HG03097 (cell line): ENCODE results near the gene EXOC6.

Experiments
- ATAC-seq: cut with Tn5 transposase; IDR thresholded peaks from one replicate; pipeline ENCODE4 v1.9.1; 2021; ENCODE audit not compliant: unreplicated experiment, low FRiP score

EXOC6 gene

DNA sequence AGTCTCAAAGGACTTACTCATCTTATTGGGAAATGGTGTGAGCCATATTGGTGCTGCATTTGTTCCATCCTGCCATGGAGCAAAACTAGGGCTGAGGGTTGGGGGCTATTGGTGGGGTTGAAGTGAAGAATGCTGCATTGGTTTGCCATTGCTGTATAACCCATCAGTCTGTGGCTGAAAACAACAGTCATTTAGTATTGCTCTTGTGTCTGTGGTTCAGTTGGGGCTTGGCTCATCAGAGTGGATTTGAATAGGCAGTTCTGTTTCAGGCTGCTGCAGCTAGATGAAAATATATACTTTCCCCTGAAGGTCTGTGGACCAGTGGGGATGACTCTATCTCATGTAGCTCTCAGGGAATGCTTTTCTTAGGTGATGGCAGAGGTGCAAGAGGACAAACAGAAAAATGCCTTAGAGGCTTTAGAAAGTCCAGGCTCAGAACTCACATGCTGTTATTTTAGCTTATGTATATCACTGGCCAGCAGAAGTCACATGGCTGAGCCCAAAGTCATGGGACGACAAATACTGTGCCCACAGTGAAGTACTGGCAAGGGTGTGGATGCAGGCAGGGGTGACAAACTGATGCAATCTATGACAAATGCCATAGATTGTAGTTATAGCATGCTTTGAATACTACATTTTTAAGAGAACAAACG lies 15.2 kb upstream of the EXOC6 start:
- no peak for ATAC-seq

DNA sequence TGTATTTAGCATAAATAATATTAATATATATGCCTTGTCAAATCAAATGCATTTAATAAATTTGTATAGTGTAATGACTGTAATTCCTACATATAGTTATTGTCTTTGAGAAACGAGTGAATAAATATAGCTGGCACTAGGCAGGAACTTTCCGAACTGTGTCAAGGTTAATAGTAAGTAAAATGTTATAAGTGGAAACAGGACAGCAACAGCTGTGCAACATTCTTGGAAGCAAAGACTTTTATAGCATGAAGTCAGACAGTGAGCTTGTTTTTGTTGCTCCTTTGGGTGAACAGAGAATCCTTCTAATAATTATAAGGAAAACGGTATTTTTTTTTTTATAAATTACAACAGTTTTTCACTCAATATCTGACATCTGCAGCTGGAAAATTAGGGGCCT lies 14.0 kb upstream of the EXOC6 start:
- ATAC-seq, result no peak

DNA sequence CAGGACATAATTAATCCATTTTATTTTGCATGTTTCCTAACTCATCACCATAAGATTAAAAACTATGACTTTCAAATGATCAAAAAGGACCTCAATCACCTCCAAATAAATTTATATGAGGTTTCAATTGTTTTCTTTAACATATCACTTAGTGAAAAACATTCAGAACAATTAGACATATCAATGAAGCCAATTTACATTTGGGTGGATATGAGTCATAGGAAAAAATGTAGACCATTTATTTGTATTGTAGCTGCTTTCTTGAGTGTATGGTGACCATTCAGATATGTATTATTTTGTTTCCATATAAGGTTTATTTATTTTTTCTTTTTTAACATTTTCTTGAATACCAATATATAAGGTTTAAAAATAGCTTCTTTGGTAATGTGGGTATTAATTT lies 13.3 kb upstream of the EXOC6 start:
- no peak for ATAC-seq

DNA sequence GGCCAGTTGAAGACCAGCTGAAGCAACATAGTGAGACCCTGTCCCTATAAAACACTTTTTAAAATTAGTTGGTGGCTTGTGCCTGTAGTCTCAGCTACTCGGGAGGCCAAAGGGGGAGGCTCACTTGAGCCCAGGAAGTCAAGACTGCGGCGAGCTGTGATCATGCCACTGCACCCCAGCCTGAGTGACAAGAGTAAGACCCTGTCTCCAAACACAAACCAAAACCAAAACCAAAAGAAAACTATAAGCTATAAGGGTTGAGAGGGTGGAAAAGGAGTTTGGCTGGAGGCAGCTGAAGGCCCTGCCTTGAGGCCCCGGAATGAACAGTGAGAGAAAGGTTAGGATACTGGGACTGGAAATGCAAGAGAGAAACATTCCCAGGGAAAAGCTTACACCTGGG lies 10.9 kb upstream of the EXOC6 start:
- ATAC-seq, result no peak

DNA sequence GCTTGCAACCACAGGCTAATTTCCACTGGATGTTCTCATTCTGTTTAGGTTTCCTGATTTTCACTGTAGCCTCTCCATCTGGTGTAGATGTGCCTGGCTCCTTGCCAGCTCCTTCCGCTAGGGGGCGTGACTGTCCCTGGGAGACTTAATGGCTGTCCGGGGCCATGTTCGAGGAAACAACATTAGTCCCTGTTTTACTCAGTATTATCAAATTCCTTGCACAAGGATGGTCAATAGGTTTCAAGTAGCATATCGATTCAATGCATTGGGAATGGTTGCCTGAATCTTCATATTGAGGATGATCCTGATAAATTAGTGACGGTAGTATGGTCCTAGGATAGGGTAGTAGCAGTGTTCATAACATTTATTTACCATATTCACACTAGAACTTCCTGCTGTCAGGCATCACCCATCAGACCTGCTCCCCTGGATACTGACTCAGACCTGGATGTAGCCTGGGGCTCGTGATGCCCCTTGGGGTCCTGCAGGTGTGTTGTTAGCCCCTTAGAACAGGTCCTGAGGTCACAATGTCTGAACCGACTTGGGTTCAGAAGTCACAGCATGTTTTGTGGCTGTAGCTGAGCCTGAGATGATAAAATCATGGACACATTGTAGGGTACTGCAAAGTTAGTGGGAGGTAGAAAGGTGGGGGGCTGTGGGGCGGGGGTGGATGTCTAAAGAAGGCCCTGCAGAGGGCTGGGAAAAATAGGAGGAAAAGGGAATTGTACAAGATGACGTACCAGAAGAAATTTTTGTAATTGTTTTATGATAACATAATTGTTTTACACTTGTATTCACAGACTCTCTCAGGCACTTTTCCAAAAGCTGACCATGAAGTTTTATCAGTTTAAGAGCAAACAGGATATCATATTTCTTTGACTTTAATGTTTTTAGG lies 8.9 kb upstream of the EXOC6 start:
- ATAC-seq, result no peak

DNA sequence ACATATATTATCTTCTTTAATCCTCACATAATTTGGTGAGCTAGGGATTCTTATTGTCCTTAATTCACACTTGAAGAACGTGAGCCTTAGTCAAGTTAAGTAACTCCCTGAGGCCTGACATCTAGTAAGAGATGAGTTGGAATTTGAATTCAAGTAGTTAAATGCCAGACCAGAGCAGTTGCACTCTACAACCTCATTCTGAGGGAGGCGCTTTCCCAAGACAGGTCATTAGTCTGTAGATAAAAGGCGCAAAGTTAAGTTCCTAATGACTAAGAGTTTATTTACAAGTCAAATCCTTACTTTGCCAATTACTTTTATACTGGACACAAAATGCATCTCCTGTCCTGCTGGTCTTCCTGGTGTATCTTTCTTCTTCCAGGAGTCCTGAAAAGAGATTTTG lies 3.6 kb upstream of the EXOC6 start:
- no peak for ATAC-seq

DNA sequence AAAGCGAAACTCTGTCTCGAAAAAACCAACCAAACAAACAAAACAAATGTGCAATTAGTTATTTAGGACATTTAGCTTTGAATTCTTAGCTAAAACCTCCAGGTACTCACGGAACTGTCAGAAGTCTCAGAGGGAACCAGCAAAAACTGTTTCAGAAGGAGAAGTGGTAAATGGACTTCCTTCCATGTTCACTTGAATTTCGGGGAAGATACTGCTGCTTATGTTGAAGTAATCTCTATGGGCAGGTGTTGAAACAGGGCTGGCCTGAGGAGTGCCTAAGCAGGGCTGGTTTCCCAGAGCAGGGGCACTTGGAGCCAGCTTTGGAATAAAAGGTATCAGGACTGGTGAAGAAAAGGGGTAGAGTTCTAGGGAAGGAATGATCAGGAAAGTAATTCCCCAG lies 2.4 kb upstream of the EXOC6 start:
- no peak for ATAC-seq

DNA sequence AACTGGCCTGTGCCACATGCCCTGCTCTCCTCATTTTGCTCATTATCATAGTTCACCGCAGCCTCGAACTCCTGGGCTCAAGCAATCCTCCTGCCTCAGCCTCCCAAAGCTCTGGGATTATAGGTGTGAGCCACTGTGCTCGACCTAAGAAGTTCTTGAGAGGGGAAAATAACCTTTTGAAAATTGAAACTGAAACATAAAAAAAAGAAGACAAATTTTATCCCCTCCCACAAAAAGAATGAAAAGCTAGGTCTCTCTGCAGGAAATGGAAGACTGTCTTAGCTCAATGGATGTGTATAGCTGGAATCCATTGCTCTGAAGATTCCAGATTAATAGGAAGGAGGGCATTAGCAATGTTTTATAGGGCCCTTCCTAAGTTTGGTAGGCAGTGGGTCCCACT lies 2.0 kb upstream of the EXOC6 start:
- no peak for ATAC-seq

DNA sequence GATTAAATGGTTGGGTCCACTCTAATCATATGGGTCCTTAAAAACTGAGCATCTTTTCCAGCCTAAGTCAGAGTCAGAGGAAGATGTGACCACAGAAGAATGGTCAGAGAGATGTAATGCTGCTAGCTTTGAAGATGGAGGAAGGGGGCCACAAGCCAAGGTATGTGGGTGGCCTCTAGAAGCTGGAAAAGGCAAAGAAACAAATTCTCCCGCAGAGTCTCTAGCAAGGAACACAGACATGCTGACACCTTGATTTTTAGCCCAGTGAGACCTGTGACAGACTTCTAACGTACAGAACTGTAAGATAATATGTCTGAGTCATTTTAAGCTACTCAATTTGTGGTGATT lies 1.5 kb upstream of the EXOC6 start:
- no peak for ATAC-seq

DNA sequence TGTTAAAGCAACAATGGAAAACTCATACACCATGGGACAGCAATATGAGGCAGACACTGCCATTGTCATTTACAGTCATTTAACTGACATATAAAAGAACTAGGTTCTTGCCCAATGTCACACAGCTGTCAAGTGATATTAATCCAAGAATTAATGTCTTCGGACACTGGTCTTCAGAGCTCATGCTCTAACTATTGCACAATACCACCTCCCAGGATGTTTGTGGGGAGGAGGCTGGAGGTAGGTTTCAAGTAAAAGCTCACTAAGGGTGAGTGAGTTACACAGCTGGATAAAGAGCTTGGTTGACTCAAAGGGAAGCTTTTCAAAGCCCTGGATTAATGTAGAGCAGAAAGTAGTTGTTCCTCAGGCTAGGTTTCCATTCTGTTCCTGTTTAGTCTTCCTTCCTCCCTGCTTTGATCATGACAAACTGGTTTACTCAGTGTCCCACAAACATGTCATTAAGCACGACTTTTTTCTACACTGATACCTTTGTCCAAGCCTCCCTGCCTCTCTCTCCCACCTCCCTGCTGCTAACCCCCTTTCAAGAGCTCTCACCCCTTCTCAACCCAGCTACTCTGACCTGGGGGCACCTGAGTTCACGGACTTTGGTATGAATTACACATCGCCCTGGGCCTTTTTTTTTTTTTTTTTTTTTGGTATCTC lies 987 bp upstream of the EXOC6 start:
- ATAC-seq, result no peak

DNA sequence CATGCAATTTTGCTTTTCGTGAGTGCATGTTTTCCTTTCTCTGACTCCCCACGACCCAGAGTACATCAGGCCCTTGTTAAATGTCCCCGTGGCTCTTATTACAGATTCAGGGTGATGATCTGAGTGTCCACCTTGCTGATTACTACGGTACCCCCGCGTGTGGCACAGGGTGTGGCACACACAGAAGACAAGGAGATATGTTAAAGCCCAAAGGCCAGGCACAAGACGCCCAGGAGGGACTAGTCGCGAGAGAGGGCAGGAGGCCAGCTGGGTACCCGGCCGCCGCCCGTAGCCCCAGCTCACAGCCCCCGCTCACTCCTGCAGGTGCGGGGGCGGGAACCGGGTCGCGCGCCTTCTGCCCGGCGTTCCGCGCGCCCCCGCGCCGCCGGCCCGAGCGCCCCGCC lies 281 bp upstream of the EXOC6 start:
- ATAC-seq, result no peak

DNA sequence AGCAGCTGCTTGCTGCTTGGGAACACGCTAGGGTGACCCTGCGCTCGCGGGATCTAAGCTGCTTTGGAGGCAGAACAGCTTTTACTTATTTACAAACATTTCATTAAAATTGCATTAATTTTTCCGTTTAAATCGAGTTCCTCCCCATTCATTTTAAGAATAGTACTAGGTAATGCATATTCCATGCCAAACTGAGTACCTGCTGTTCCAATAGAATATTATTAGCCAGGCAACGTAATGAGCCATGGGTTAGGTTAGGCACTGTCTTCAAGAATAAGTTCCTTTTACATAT lies 860 bp downstream of the EXOC6 start:
- peak; percentile 19 for ATAC-seq

DNA sequence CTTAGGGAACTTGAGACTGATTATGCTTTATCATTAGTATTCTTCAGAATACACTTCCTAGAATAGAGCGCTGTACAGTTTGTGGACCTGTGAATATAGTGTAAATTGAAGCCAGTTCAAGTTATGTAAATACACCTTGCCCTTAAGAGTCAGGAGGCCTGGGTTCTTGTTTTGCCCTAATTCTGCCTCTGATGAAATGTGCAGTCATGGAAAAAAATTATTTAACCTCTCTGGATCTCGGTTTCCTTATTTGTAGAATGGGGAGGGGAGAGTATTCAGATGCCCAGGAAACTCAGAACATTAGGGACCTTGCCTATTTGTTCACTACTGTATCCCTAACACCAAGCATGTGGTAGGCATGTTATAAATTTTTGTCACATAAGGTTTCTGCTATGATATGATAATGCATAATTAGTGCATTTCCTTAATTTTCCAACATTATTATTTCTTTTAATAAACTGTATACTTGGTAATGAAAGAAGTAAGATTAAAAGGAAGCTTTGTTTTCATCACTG lies 1.3 kb downstream of the EXOC6 start:
- no peak for ATAC-seq

DNA sequence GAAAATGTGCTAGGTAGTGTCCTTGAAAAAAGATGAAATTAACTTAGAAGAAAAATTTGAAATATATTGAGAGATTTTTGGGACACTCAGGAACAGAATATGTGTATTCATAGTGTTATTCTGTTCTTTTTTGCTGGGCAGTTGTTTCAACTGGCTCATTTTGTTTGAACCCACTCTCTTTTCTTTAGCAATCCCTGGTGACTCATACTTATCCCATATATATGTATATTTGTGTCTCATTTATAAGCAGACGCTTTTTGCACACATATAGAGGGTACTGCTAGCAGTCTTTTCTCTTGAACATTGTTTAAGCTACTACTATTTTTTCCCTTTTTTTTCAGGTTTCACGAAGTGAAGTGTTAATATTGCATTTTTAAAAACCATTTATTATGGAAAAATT lies 1.9 kb downstream of the EXOC6 start:
- no peak for ATAC-seq

DNA sequence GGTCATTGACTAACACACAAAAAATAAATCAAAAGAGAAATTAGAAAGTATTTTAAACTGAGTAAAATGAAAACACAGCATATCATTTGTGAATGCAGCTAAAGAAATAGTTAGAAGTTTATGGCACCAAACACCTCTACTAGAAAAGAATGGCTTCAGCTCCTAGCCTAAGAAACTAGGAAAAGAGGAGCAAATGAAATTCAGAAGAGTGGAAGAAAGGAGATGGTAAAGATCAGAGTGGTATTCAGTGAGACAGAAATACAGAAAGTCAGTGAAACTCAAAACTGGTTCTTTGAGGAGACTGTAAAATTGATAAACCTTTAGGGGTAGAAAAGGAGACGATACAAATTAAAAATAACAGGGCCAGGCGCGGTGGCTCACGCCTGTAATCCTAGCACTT lies 2.7 kb downstream of the EXOC6 start:
- no peak for ATAC-seq

DNA sequence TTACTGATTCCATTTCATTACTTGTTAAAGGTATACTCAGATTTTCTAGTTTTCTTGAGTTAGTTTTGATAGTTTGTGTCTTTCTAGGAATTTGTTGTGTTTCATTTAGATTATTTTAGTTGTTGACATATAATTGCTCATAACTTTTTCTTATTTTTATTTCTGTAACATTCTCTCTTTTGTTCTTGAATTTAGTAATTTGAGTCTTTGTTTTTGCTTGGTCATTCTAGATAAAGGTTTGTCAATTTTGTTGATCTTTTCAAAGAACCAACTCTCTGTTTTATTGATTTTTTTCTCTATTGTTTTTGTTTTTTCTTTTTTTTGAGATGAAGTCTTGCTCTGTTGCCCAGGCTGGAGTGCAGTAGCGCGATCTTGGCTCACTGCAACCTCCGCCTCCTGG lies 7.2 kb downstream of the EXOC6 start:
- no peak for ATAC-seq

DNA sequence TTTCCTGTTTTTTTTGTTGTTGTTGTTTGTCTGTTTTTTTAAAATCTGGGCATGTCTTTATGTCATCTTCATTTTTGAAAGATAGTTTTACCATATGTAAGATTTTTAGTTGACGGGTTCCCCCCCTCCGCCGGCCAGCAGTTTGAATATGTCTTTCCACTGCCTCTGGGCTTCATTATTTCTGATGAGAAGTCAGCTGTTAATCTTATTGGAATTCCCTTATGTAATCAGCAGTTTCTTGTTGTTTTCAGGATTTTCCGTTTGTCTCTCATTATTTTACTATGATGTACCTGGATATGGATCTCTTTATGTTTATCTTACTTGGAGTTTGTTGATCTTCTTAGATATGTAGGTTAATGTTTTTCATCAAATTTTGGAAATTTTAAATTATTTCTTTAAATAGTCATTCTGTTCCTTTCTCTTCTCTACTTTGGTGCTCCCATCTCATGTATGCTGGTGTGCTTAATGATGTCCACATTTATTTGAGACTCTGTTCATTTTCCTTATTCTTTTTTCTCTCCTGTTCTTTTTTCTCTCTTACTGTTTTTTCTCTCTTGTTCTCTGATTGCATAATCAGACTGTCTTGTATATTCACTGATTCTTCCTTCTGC lies 9.7 kb downstream of the EXOC6 start:
- no peak for ATAC-seq

DNA sequence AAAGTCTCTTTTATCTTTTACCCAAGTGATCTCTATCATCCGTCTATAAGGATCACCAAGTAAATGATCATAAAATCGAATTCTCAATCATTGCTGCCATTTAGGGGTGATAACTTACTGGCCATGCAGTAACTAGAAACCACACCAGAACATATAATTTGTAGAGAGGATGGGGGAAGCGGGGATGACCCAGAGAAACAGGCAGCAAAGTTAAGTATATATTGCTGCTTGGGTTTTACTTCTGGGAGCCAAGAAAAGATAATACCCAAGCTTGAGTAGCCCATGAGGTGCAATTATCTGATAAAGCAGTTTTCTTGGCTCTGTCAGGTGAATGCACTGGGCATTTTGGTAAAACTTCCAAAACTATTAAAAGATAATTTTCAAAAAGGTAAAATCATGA lies 18.9 kb downstream of the EXOC6 start:
- ATAC-seq, result no peak

DNA sequence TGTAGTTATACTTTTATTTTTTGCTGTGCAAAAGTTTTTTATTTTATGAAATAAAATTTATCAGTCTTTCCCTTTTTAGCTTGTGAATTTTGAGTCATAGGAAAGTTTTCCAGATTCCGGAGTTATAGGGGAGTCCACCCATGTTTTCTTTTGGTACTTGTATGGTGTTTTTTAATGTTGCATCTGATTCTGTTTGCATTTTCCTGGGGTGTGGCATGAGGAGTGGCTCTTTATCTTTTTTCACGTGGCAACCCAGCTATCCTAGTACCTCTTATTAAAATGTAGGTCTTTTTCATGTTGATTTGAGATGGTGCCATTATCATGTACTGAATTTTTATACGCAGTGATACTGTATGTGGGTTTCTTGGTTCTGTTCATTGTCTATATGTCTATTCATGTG lies 19.7 kb downstream of the EXOC6 start:
- no peak for ATAC-seq

DNA sequence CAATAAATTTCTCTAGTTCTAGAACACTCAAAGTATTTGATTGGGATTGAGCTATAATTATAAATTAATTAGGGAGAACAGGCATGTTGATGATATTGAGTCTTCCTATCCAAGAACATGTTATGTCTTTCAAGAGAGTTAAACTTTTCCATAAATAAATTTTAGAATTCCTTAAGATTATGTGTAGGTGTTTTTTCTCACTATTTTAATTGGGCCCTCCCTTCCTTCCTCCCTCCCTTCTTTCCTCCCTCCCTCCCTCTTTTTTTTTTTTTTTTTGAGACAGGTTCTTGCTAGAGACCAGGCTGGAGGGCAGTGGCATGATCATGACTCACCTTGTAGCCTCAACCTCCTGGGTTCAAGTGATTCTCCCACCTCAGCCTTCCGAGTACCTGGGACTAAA lies 20.2 kb downstream of the EXOC6 start:
- no peak for ATAC-seq

DNA sequence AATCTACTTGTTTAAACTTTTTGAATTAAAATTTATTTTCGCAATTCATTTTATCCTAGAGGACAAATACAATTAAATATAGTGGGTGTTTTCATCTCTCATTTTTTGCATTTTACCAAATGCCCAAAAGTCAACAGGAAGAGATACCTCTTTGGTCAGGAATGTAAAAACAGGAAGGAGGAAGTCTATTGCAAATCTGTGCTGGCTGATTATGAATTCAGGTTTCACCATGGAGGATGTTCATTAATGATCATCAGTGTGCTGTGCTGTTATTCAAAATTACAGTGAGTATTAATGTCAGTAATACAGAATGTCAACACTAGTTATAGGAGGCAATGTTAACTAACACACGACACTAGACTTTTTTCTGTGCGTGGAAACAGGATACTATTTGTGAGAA lies 24.7 kb downstream of the EXOC6 start:
- ATAC-seq, result no peak
